ENCODE results near the gene SOWAHC. TPM values are rescaled to one million over a fixed set of nuclear protein-coding genes. Genes with fewer than 3 reads are reported as not detected.

Gene SOWAHC
- total RNA-seq, 1 donor from 2014 or later, result 19.9 TPM

DNA sequence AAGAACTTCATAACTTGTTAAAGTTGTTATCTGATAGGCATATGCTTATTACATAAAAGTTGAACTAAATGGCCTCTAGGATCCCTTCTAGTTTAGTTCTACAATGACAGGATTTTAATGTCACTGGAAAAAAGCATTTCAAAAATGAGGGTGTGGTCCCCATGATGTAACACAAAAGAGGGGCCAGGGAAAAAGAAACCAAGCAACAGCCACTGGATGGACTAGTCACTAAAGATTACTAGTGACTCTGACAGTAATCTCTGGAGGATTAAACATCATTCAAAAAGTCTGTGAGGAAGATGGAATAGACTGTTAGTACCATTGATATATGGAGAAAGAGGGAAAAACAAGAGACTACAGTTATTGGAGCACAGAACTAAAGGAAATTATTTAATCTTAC lies 23.0 kb upstream of the SOWAHC start:
- no peak overlapping the region for H3K27ac ChIP-seq
- H3K27me3 ChIP-seq, result no peaks in the 10 kb centered on the region
- DNase-seq (no peak), ATAC-seq (no peak)
- H3K36me3 ChIP-seq, result peaks cover 14% of the 10 kb centered on the region
- TF ChIP-seq, protein P1, sequence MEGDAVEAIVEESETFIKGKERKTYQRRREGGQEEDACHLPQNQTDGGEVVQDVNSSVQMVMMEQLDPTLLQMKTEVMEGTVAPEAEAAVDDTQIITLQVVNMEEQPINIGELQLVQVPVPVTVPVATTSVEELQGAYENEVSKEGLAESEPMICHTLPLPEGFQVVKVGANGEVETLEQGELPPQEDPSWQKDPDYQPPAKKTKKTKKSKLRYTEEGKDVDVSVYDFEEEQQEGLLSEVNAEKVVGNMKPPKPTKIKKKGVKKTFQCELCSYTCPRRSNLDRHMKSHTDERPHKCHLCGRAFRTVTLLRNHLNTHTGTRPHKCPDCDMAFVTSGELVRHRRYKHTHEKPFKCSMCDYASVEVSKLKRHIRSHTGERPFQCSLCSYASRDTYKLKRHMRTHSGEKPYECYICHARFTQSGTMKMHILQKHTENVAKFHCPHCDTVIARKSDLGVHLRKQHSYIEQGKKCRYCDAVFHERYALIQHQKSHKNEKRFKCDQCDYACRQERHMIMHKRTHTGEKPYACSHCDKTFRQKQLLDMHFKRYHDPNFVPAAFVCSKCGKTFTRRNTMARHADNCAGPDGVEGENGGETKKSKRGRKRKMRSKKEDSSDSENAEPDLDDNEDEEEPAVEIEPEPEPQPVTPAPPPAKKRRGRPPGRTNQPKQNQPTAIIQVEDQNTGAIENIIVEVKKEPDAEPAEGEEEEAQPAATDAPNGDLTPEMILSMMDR (IDR thresholded peaks at IDR 0.05), result no peak
- H3K4me1 ChIP-seq, result no peaks in the 10 kb centered on the region
- intact Hi-C loops (cut with DNase I), result no loop called here
- H3K4me3 ChIP-seq, result no peak overlapping the region
- no peaks in the 10 kb centered on the region for H3K9me3 ChIP-seq

DNA sequence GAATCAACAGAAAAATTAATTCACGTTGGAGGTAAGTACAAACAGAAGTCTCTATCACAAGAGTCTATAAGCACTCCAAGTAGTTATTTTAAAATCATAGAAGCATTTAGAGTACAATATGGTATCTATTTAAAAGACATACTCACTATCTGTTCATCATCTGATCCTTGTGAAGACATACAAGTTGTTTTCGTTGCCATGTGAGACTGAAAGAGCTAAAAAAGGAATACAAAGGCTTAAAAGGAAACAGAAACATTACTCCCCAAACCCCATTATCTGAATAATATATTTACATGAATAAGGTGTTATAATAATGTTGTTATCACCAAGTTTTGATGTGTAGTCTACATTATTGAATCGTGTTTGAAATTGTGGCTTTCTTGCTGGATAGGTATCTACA lies 21.3 kb upstream of the SOWAHC start:
- TF ChIP-seq, protein P1 (IDR thresholded peaks at IDR 0.05), result no peak
- intact Hi-C loops (cut with DNase I), result no loop called here

DNA sequence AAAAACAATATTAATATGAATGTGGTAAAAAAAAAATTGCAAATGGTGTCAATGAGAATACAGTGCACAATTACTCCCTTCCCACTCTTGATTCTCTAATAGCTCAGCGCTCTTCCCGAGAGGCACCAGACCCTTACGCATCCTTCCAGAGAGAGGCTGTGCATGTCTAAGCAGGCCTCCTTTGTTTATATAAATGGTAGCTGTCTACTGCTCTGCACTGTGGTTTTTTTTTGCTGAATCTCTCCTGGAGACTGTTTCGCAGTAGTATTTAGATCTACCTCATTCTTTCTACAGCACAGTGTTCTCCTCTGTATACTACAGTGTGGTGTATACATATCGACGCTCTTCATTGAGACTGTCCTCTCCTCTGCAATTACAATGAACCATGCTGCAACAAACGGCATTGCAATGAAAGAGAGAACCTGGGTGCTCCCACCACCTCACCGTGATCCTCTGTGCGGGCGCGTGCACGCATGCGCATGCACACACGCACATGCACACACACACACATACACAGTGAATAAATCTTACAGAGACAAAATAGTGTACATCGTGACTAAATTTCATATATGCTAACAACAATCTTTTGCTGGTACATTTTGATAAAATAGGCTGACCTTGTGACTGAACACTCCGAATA lies 19.8 kb upstream of the SOWAHC start:
- DNase-seq (no peak), ATAC-seq (no peak)
- H3K27ac ChIP-seq, result no peak overlapping the region
- no peaks in the 10 kb centered on the region for H3K4me1 ChIP-seq
- H3K4me3 ChIP-seq, result no peak overlapping the region
- peaks cover 10% of the 10 kb centered on the region for H3K36me3 ChIP-seq
- TF ChIP-seq, protein P1 (IDR thresholded peaks at IDR 0.05), result no peak
- H3K9me3 ChIP-seq, result no peaks in the 10 kb centered on the region
- H3K27me3 ChIP-seq, result no peaks in the 10 kb centered on the region
- intact Hi-C loops (cut with DNase I), result no loop called here

More for the DNA sequence above, 21.3 kb upstream of the SOWAHC start:
- ATAC-seq, result no peak
- Histone ChIP-seq H3K9me3 (no peaks in the 10 kb centered on the region), H3K36me3 (peaks cover 14% of the 10 kb centered on the region), H3K4me3 (no peak overlapping the region), H3K27me3 (no peaks in the 10 kb centered on the region), H3K27ac (no peak overlapping the region), H3K4me1 (no peaks in the 10 kb centered on the region)
- DNase-seq, result no peak

DNA sequence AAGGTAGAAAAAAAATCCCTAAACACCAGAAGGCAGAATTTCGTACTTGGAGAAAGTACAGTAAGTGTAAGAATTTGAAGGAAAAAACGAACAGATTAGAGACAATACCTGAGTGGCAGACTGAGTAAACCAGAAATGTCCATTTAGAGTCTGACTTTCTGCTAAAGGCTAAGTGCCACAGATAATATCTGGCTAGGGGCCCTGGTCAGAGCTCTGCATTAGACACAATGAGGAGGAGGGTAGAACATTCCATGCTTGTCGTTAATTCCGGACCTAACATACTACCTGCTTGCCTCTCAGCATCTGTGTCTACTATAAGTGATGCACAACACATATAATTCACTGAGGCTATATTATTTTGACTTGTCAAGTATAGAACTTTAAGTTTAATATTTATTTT lies 18.5 kb upstream of the SOWAHC start:
- intact Hi-C loops (cut with DNase I), result no loop called here
- DNase-seq (no peak), ATAC-seq (no peak)
- Histone ChIP-seq H3K4me1 (no peaks in the 10 kb centered on the region), H3K4me3 (no peak overlapping the region), H3K27me3 (no peaks in the 10 kb centered on the region), H3K36me3 (peaks cover 10% of the 10 kb centered on the region), H3K27ac (no peak overlapping the region), H3K9me3 (no peaks in the 10 kb centered on the region)
- TF ChIP-seq, protein P1 (IDR thresholded peaks at IDR 0.05), result no peak

DNA sequence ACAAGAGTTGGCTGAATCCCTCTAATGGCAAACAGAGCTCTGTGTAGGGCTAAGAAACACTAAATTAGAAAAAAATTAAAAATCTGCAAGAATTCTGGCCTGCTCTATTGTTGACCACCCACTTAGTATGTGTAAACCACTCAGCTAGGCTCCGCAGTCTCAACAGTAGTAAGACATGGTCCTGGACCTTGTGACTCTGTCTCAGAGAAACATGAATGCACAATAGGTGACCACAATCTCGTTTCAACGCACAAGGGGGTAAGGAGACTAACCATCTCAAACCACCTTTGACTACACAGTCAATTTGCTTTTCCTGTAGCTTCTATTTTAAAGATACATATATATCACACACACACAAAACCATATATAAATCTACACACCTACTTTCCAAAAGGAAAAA lies 16.9 kb upstream of the SOWAHC start:
- no peaks in the 10 kb centered on the region for H3K27me3 ChIP-seq
- ATAC-seq, result no peak
- no peak overlapping the region for H3K4me3 ChIP-seq
- no peak for DNase-seq
- TF ChIP-seq, protein P1 (IDR thresholded peaks at IDR 0.05), result no peak
- peaks cover 7% of the 10 kb centered on the region for H3K36me3 ChIP-seq
- intact Hi-C loops (cut with DNase I), result no loop called here
- H3K4me1 ChIP-seq, result no peaks in the 10 kb centered on the region
- H3K27ac ChIP-seq, result no peak overlapping the region
- H3K9me3 ChIP-seq, result no peaks in the 10 kb centered on the region

DNA sequence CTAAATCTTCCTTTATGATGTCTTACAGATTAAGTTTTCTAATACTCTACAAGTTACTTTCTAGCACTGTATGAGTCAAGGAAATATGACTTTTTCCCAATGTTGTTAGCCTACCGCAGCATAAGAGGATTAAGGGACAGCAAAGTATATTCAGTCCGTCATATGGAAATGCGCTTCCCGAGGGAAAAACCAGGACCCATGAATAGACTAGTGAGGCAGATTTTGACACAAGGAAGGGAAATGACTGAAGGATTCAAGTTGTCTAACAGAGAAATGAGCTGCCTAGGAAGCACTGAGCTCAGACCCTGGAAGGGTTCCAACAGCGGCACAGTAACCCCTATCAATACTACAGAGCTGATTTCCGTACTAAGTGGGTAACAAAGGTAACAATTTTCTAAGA lies 12.4 kb upstream of the SOWAHC start:
- Histone ChIP-seq H3K27me3 (no peaks in the 10 kb centered on the region), H3K9me3 (no peaks in the 10 kb centered on the region), H3K4me1 (no peaks in the 10 kb centered on the region), H3K36me3 (no peaks in the 10 kb centered on the region), H3K4me3 (no peak overlapping the region), H3K27ac (no peak overlapping the region)
- TF ChIP-seq, protein P1 (IDR thresholded peaks at IDR 0.05), result no peak
- ATAC-seq (no peak), DNase-seq (no peak)
- intact Hi-C loops (cut with DNase I), result no loop called here

All from upper lobe of right lung (tissue), 1 donor.